Endothelial cell of umbilical vein (primary cell): ENCODE results near the gene C9orf153.
"Not testable (repeated sequence)": the region's sequence is repeated elsewhere in the genome, so short reads cannot be mapped to it uniquely, and the experiment has no call there.

Source experiments
- GATA2 ChIP-seq: IDR thresholded peaks from 2 replicates; pipeline ENCODE4 v1.7.0; 2011; ENCODE audit warnings: low read depth, mild to moderate bottlenecking, moderate library complexity, mixed read lengths, low read length; ENCODE audit not compliant: insufficient read length, insufficient read depth
- TF ChIP-seq, protein P1 (sequence below), 2 donors: IDR thresholded peaks; 1 replicate in 1 of 2; 2 replicates in 1 of 2; pipeline ENCODE4 v1.5.1; 2011; ENCODE audit warnings: low read length in 2 of 2, mild to moderate bottlenecking in 2 of 2, moderate library complexity in 2 of 2, control low read depth in 1 of 2, inconsistent platforms in 1 of 2, low read depth in 1 of 2; ENCODE audit not compliant: insufficient read depth in 1 of 2; ENCODE audit errors: extremely low read depth in 1 of 2

DNA sequence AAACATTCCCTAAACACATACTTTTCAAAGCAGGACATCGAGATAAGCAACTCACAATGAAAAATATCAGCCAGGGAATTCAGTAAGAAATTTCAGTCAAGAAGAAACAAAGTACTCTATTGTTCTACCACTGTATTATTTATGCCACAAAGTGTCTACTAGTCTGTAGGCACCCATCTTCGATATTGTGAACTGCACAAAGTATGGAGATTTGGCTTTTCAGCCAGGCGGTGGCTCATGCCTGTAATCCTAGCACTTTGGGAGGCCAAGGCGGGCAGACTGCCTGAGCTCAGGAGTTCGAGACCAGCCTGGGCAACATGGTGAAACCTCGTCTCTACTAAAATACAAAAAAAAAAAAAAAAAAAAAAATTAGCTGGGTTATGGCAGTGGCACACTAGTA is 30.9 kb upstream of the C9orf153 start:
- TF ChIP-seq, protein P1, sequence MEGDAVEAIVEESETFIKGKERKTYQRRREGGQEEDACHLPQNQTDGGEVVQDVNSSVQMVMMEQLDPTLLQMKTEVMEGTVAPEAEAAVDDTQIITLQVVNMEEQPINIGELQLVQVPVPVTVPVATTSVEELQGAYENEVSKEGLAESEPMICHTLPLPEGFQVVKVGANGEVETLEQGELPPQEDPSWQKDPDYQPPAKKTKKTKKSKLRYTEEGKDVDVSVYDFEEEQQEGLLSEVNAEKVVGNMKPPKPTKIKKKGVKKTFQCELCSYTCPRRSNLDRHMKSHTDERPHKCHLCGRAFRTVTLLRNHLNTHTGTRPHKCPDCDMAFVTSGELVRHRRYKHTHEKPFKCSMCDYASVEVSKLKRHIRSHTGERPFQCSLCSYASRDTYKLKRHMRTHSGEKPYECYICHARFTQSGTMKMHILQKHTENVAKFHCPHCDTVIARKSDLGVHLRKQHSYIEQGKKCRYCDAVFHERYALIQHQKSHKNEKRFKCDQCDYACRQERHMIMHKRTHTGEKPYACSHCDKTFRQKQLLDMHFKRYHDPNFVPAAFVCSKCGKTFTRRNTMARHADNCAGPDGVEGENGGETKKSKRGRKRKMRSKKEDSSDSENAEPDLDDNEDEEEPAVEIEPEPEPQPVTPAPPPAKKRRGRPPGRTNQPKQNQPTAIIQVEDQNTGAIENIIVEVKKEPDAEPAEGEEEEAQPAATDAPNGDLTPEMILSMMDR (IDR thresholded peaks at IDR 0.05; ENCODE audit: extremely low read depth in 1 of 2, insufficient read depth in 1 of 2, low read depth in 1 of 2, low read length in 2 of 2) = not testable (repeated sequence)
- TF ChIP-seq GATA2 = not testable (repeated sequence)
